ENCODE results near the gene EPHA3.
A peak's percentile ranks its signal among the peaks of the same experiment; 100 is the strongest.

GRCh38 chr3:89521328-89521727 is 413.9 kb downstream of the EPHA3 start:
- TF ChIP-seq, protein P1, sequence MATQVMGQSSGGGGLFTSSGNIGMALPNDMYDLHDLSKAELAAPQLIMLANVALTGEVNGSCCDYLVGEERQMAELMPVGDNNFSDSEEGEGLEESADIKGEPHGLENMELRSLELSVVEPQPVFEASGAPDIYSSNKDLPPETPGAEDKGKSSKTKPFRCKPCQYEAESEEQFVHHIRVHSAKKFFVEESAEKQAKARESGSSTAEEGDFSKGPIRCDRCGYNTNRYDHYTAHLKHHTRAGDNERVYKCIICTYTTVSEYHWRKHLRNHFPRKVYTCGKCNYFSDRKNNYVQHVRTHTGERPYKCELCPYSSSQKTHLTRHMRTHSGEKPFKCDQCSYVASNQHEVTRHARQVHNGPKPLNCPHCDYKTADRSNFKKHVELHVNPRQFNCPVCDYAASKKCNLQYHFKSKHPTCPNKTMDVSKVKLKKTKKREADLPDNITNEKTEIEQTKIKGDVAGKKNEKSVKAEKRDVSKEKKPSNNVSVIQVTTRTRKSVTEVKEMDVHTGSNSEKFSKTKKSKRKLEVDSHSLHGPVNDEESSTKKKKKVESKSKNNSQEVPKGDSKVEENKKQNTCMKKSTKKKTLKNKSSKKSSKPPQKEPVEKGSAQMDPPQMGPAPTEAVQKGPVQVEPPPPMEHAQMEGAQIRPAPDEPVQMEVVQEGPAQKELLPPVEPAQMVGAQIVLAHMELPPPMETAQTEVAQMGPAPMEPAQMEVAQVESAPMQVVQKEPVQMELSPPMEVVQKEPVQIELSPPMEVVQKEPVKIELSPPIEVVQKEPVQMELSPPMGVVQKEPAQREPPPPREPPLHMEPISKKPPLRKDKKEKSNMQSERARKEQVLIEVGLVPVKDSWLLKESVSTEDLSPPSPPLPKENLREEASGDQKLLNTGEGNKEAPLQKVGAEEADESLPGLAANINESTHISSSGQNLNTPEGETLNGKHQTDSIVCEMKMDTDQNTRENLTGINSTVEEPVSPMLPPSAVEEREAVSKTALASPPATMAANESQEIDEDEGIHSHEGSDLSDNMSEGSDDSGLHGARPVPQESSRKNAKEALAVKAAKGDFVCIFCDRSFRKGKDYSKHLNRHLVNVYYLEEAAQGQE (IDR thresholded peaks at IDR 0.05) = no peak
- TF ChIP-seq, protein P2, sequence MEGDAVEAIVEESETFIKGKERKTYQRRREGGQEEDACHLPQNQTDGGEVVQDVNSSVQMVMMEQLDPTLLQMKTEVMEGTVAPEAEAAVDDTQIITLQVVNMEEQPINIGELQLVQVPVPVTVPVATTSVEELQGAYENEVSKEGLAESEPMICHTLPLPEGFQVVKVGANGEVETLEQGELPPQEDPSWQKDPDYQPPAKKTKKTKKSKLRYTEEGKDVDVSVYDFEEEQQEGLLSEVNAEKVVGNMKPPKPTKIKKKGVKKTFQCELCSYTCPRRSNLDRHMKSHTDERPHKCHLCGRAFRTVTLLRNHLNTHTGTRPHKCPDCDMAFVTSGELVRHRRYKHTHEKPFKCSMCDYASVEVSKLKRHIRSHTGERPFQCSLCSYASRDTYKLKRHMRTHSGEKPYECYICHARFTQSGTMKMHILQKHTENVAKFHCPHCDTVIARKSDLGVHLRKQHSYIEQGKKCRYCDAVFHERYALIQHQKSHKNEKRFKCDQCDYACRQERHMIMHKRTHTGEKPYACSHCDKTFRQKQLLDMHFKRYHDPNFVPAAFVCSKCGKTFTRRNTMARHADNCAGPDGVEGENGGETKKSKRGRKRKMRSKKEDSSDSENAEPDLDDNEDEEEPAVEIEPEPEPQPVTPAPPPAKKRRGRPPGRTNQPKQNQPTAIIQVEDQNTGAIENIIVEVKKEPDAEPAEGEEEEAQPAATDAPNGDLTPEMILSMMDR (IDR thresholded peaks at IDR 0.05; ENCODE audit: low read depth, low read length, missing input control) = no peak
- TF ChIP-seq, protein P3, sequence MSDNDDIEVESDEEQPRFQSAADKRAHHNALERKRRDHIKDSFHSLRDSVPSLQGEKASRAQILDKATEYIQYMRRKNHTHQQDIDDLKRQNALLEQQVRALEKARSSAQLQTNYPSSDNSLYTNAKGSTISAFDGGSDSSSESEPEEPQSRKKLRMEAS (IDR thresholded peaks at IDR 0.05) = no peak
- TF ChIP-seq TAF1 (conservative IDR thresholded peaks at IDR 0.05) = no peak
- TF ChIP-seq HNF4G (IDR thresholded peaks at IDR 0.05) = no peak
- no peak for TF ChIP-seq YY1 (IDR thresholded peaks at IDR 0.05)
- no peak for TF ChIP-seq GABPA (IDR thresholded peaks at IDR 0.05 in 1 of 2, conservative IDR thresholded peaks at IDR 0.05 in 1 of 2)
- TF ChIP-seq SP1 (IDR thresholded peaks at IDR 0.05) = no peak
- TF ChIP-seq NR2F2 (IDR thresholded peaks at IDR 0.05) = peak; percentile 78

Measured in liver (tissue), 3 donors.